ENCODE data around the gene AMTN.

Gene AMTN

DNA sequence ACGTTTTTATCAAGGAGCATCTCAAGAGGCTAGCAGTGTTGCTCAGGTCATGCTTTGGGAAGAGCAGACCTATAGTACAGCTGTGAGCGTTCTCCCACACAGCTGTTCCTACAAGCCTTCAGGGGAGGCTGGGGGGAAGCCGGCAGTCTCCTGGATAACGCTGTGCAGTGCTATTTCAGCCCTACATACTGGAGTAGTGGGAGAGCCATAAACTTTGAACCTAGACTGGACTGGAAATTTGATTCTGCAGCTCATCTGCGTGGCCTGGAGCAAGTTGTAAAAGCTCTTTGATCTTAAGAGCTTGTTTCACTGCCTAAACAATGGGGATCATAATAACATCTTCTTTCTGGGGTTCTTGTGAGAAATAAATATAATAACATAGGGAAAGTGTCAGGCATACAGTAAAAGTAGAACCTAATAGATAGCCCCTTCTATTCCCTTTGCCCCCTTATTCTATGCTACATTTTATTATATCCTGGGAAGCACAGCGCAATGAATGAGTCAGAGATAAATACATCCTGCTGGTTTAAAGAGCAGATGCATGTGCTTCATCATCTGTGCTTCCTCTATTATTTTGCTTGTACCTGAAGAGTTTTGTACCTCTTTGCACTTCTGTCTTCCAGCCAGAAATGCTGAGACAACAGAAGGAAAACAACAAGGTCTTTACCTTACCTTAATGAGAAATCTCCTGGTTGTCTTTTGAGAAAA lies 59.0 kb downstream of the AMTN start:
- no peak overlapping the region for H3K4me3 ChIP-seq (replicated peaks in 1 of 2; ENCODE audit: low read depth in 2 of 2, low read length in 2 of 2)
- no peak for DNase-seq (ENCODE audit: low read depth in 2 of 2)
- TF ChIP-seq, protein P1, sequence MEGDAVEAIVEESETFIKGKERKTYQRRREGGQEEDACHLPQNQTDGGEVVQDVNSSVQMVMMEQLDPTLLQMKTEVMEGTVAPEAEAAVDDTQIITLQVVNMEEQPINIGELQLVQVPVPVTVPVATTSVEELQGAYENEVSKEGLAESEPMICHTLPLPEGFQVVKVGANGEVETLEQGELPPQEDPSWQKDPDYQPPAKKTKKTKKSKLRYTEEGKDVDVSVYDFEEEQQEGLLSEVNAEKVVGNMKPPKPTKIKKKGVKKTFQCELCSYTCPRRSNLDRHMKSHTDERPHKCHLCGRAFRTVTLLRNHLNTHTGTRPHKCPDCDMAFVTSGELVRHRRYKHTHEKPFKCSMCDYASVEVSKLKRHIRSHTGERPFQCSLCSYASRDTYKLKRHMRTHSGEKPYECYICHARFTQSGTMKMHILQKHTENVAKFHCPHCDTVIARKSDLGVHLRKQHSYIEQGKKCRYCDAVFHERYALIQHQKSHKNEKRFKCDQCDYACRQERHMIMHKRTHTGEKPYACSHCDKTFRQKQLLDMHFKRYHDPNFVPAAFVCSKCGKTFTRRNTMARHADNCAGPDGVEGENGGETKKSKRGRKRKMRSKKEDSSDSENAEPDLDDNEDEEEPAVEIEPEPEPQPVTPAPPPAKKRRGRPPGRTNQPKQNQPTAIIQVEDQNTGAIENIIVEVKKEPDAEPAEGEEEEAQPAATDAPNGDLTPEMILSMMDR (IDR thresholded peaks at IDR 0.05; ENCODE audit: low read depth, low read length): no peak

- no peak for DNase-seq (ENCODE audit: low read depth in 2 of 2)
- TF ChIP-seq, protein P1 (IDR thresholded peaks at IDR 0.05; ENCODE audit: low read depth, low read length): no peak
- no peak overlapping the region for H3K4me3 ChIP-seq (replicated peaks in 1 of 2; ENCODE audit: low read depth in 2 of 2, low read length in 2 of 2)
Measured at GRCh38 chr4:70581980-70582379, 63.6 kb downstream of the AMTN start.

Measured in cardiac fibroblast (primary cell).